ENCODE data around the gene HYAL2.

Gene HYAL2

GRCh38 chr3:50354850-50355249 lies 32.3 kb upstream of the HYAL2 start:
- TF ChIP-seq, protein P1, sequence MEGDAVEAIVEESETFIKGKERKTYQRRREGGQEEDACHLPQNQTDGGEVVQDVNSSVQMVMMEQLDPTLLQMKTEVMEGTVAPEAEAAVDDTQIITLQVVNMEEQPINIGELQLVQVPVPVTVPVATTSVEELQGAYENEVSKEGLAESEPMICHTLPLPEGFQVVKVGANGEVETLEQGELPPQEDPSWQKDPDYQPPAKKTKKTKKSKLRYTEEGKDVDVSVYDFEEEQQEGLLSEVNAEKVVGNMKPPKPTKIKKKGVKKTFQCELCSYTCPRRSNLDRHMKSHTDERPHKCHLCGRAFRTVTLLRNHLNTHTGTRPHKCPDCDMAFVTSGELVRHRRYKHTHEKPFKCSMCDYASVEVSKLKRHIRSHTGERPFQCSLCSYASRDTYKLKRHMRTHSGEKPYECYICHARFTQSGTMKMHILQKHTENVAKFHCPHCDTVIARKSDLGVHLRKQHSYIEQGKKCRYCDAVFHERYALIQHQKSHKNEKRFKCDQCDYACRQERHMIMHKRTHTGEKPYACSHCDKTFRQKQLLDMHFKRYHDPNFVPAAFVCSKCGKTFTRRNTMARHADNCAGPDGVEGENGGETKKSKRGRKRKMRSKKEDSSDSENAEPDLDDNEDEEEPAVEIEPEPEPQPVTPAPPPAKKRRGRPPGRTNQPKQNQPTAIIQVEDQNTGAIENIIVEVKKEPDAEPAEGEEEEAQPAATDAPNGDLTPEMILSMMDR (IDR thresholded peaks at IDR 0.05), result no peak

- TF ChIP-seq, protein P1 (IDR thresholded peaks at IDR 0.05), result no peak
These were observed 31.7 kb upstream of the HYAL2 start for GRCh38 chr3:50354186-50354764.

GRCh38 chr3:50353245-50354004 lies 30.9 kb upstream of the HYAL2 start:
- TF ChIP-seq, protein P1 (IDR thresholded peaks at IDR 0.05), result no peak

GRCh38 chr3:50352781-50353180 lies 30.2 kb upstream of the HYAL2 start:
- TF ChIP-seq, protein P1 (IDR thresholded peaks at IDR 0.05), result peak; percentile 35; the same call in 1 of the 2 replicates

DNA sequence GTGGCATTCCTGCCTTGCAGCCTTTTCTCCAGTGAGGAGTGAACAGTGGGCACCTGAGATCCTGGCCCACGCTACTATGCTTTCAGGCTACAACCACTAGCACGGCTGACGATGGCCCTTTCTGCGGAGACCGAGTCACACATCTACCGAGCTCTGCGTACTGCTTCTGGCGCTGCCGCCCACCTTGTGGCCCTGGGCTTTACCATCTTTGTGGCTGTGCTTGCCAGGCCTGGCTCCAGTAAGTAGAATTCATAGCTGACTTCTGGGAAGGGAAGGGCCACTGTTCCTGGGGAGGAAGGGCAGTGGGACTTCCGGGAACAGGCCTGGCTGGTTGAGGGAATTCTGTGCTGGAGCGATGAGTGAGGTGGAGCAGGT lies 28.8 kb upstream of the HYAL2 start:
- TF ChIP-seq, protein P1 (IDR thresholded peaks at IDR 0.05), result no peak

DNA sequence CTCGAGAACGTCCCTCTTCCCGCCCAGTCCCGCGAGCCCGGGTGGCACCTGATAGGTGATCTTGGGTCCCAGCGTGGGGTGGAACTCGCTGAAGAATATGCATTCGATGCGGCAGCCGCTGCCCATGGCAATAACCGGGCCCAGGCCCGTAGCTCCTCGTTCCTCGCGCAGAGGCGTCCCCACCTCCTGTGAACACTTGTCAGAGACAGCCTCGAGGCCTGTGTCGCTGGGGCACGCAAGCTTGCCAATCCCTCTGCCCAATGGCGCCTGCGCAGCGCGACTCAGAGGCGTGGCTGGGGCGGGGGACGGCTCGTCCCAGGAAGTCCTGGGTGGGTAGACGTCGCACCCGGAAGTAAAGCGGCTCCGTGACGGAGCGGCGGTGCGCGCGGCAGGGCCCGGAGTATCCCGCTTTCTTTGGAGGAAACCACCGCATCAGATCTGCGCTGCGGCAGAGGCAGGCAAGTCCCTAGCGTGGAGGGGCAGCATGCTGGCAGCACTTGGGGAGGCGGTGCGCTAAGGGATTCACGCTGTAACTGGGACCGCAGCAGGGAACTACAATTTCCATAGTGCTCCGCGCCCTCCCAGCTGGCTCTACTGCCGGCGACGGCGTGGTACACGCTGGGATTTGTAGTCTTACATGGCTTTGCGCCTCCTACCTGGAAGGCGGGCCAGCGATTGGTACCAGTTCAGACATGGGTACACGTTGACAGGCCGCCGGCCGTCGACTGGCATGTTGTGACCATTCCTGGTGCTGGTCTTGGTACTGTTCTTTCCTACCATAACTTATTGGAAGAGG lies 28.2 kb upstream of the HYAL2 start, which contains the start of the genes CYB561D2 and NPRL2:
TSS of gene CYB561D2 (plus strand) at position 336 of the 796 bp plus-strand sequence. CDS start 572 bp downstream, outside the sequence.
TSS of gene NPRL2 (minus strand) at position 249 of the 796 bp plus-strand sequence. CDS start at position 126, 123 bp downstream.
- TF ChIP-seq, protein P1 (IDR thresholded peaks at IDR 0.05), result no peak

DNA sequence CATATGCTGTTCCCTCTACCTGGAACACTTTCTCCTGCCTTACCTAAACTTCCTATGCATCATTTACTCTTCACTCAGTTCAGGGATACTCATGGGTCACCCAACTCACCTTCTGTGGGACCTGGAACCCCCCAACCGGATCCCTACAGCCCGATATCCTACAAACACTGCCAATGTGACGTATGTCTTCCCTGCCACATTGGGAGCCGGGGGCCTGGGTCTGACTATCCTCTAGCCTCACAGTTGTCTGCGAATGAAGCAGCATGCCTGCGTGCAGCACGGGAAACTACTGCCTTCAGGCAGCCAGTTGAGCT lies 27.6 kb upstream of the HYAL2 start:
- TF ChIP-seq, protein P1 (IDR thresholded peaks at IDR 0.05), result no peak
